NCI-H1694 (cell line): Measurements from ENCODE around the gene SRI.

Experiments used
- DNase-seq: peaks from one replicate; lab custom pipeline; 2025; lab: John Stamatoyannopoulos, UW

The SRI gene

DNA sequence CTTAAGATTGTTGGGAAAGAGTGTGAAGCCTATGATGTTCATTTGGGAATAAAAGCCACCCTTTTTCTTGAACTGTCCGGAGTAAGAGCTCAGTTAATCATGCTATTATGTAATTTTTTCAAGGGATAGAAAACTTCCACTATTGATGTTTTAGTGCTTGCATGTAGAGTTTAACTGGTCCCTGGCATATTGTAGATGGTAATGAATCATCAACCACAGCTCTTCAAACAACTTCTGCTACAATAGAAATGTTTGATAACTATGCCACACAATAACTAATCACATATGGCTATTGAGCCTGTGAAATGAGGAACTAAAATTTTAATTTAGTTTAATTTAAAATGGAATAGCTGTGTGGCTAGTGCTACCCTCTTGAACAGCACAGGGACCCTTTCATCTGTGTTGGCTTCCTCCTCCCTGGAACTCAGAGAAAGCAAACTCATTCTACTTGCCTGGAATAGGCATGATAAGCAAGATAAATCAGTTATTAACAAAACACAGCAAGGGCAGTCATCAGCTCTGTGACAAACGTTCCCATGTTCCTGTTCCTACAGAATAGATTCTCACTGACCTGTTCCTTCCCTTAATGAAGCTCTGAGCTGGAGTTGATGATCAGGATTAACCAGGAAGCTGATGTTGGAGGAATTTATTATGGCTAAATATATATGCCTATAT, 4.9 kb upstream of the SRI start:
- no peak for DNase-seq

DNA sequence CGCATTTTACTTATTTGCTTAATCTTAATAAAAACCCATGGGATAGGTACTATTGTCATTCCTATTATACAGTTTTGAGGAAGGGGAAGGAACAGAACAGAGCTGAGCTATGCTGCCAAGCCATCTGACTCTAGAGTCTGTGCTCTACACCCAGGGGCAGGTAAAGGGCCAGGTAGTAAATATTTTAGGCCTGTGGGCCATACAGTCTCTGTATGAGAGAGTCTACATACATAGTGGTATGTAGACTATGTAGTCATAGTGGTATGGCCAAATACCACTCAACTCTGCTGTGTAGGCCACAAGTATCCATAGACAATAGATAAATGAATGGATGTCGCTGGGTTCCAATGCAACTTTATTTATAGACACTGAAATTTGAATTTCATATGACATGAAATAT, 3.4 kb upstream of the SRI start:
- no peak for DNase-seq

DNA sequence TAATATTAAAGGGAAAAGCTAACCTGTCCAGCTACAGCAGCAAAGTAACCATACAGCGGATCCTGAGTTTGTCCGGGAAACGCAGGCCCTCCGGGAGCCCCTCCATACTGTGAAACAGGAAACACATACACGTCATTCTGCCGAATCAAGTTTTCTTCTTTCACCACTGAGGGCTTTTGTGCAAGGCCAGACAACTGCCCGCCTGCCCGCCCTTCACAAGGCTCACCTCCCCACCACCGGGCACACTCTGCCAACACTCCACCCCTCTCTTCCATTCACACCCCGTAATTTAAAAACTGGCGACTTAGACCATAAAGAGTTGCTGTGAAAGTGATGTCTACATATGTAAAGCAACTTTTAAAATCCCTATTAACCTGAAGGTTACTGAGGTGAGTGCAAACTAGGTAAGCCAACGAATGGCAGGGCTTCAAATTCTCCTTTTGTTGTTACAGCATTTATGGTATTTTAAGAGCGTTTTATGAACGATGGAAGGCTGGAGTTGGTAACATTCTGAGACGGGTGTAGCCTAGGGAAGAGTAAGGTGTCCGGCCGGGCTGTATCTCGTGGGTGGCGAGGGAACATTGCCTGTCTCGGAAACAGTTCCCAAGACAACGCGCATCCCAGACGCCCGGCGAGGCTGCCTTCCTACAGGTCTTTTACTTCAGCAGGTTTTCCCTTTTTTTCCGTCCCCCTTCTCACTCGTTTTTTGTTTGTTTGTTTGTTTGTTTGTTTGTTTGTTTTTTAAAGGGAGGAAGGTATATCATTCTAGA, 817 bp downstream of the SRI start:
- DNase-seq = no peak

DNA sequence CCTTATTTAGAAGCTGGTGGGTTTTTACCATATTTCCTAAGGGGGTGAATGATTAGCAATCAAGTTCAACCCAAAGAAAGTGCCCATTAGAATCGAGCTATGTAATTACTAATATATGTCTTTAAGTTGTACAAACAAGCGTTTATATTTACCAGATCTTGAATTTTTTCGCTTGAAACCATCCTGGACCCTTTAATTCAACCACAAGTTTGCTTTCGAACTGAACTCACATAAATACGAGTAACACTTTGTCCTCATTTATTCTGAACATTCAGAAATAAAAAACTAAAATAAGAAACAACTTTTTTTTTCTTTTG, 1.5 kb downstream of the SRI start:
- DNase-seq = no peak

DNA sequence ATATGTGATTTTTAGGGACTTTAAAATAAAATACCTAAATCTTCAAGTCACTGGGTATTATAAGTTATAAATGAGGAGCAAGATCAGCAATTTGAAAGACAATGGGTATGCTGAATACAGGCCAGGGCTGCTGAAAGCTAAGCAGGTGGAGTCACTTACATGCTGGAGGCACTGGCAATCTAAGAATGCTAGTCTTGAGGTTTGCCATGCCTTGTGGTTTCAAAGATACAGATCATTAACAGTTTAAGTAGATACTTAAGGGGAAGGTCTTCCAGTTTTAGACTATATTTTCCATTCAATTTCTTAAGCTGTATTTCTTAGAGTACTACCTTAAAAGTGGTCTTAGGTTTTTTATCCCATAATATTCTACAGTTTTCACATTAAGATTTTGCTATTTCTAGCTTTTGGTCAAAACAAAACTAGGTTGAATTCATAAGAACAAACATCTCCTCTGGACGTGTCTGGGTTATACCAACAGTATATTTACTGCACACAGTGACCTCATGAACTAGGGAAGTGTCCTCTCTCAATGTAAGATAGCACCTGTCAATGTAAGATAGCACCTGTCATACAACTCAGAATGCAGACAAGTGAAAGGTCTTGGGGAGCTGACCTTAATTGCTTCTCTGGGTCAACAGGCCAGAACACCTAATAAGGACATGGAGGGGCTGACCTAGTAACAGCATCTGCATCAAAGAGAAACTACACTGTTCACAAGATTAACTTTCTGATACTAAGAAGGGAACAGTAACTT, 2.0 kb downstream of the SRI start:
- no peak for DNase-seq

DNA sequence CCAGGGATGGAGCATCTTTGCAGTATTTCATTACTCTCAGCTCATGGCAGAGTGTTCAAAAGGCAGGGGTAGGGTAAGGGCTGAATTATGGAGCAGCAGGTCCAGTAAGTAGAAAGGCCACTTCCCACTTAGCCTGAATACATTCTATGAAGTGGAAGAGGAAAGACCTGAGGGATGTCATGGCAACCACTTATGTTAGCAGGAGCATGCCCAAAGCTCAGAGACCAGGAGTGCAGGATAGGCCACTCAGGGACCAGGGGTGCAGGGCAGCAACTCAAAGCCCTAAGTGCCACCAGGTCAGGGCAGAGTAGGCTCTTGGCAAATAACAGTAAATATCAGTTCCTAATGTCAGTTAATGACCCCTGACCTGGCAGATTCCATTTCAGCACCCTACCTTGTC, 3.6 kb downstream of the SRI start:
- DNase-seq = no peak

DNA sequence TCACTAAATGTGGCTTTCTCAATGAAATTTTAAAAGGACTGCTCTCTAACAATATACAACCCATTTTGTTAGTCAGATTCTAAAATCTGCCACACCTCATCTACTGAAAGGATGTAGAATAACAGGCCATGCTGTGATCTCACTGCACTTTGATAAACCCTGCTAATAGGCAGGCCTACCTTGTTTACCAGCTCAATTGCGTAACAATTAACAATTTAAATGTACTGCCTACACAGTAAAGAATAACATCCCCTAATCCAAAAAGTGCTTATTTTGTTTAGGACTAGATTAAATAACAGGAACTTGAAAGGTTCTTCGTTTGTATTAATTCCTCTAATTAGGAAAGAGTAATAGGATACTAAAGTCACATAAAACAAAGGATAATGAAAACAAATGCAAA, 4.5 kb downstream of the SRI start:
- no peak for DNase-seq

DNA sequence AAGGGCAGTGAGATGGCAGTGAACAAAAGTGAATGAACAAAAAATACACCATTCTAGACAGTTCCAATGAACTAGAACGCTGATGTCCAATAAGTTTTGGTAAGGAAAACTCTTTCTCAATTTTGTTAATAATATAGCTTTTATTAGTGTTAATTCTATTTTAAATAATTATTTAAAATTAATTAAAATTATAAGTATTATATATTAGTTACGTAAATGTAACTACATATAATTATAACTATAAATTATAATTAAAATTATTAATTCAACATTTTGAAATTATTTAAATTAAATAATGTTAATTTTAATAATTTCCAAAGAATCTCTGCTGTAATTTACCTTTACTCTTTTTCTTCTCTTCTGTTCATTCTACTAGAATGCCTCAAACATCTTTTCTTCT, 5.4 kb downstream of the SRI start:
- no peak for DNase-seq

DNA sequence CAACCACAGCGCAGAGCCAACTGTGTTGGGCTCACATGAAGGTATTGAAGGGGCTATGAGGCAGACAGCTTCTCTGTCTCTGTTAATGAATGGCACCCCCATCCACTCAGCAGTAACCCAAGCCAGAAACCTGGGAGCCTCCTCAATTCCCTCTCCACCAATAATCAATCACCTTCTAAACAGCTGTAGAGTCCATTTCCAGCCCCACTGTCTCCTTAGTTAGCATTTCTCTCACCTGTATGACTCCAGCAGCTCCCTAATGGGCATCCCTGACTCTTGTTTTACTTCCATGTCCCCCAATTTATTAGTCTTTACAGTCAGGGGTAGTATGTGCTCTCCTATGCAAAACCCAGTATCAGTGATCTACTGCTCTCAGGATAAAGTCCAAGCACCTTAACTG, 6.9 kb downstream of the SRI start:
- DNase-seq = no peak

DNA sequence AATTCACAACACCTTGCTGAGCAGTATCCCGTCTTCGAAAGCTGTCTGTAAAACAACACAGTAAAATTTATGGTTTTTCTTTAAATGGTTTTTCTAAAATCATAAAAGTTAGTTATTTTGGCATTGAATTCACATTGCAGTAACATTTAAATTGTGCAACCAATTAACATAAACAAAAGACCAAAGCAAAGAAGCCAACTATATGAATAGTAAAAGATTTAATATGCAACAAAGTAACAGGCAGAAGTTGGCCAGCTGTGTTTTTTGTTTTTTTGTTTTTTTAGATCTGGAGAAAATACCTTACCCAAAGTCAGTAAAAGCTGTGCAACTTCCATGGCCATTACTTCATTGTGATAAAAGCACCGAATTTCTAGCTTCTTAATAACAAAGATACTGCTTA, 11.3 kb downstream of the SRI start:
- DNase-seq = no peak

DNA sequence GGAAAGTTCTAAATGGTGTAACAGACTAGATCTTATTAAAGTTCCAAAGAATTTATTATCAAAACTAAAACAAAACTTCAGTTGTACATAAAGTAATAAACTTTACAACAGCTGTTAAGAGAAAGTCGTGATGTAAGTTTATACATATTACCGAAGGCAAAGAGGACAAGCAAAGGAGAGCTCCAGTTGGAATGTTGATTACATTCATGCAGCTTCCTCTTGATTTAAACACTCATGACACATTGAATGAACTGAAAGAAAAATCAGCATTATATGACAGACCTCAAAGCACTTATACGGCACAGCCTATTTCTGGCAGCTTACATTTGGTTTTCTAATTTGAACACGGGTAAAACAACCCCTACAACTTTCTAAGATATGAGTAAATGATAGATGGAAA, 13.6 kb downstream of the SRI start:
- DNase-seq = no peak

DNA sequence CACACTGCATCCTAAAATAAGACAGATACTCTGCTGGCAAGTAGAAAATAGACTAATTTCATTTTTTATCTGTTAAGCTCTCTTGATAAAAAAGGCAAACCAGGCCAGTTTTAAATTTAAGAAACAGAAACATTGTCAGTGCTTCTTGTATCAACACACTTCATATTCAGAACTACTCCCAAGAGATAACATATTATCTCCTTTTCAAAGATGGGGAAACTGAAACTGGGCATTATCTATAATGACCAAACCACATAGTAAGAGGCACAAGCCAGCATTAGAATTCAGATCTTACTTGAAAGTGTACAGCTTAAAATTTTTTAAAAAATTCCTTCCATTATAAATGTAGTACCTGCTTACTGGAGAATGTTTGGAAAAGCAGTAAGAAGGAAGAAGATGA, 14.7 kb downstream of the SRI start:
- no peak for DNase-seq

DNA sequence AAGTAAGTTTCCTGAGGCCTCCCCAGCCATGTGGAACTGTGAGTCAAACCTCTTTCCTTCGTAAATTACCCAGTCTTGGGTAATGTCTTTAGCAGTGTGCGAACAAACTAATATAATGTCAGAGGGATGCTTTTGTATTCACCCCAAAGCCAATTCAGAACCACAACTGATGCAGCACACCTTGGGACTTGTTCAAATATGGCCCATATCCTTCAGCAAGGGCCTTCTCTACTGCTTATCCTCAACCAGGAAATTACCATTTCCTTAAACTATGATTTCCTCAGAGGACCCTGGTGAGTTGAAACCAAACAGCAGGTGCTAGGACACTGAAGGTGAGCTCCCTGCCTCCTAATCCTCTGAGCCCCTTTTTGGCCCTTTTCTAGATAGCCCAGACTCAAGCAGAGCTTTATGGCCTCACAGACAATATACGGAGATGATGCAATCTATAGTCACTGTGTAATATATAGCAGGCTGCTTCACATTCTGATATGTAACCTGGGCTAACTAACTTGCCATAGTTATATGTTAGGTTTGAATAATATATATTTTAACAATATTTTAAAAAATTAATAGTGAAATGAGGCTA, 15.2 kb downstream of the SRI start:
- no peak for DNase-seq

DNA sequence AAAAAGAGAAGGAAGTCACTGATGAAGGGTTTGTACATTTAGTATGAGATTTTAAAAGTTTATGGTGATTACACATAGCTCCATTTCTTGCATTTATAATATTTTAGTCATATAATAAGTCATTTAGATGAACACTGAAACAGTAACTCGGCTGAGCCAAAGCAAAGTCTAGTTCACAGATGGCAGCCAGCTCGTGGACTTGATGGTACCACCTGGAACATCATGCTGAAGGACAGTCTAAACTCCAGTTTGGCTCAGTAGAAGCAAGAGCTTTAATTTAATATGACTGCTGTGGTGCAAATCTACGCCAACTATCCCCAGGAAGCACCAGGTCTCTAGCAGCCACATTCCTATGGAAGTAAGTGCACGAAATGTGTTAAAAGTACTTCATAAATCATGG, 16.4 kb downstream of the SRI start:
- peak; percentile 10 for DNase-seq

DNA sequence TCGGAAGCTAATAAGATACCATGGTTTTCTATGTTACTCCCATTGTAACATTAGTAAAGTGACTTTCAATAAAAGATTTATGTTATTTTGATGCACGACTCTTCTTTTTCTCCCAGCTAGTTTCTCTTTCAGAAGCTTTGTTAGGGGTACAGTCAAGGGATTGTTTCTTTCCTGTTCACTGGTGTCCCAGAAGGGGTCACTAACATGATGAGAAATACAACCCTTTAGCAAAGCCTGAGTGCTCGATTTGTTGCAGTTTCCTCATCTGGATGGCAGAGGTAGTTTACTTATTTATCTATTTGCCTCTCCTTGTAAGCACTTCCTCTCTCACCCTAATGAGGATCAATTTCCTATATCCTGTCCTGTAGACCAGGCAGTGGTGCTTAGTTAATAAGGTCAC, 17.0 kb downstream of the SRI start:
- DNase-seq = no peak

DNA sequence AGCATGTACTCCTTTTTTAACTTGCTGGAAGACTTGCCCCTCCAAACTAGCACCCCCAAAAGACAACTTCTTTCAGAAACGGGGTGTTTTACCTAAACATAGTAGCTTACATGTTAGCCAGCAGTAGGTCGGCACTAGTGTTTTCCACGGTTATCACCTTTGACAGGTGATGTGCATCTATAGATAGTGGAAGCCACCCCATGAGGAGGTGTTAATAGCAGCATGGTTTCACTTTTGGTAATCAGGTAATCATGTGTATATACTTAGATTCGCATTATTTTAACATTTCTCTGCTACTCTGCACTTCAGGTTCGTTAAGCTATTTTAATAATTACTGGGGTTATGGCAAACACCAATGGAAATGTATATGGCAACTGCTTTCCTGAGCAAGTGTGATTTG, 17.6 kb downstream of the SRI start:
- no peak for DNase-seq

DNA sequence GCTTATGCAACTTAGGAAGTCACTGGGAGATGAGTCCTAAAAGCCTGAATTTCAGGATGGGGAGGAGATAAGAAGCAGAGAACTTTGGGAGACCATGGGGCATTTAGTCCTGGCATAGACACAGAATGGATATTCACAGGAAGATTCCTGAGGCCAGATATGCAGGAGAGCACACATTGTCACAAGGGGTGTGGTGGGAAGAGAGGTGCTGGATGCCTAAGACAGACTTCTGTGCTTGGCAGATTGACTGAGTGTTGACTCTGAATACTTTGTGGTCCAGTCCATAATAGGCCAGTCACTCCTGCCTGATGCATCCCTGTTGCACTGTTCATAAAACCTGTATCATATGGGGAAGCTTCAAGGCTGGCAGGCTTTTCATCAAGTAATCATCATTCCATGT, 18.5 kb downstream of the SRI start:
- DNase-seq = no peak

DNA sequence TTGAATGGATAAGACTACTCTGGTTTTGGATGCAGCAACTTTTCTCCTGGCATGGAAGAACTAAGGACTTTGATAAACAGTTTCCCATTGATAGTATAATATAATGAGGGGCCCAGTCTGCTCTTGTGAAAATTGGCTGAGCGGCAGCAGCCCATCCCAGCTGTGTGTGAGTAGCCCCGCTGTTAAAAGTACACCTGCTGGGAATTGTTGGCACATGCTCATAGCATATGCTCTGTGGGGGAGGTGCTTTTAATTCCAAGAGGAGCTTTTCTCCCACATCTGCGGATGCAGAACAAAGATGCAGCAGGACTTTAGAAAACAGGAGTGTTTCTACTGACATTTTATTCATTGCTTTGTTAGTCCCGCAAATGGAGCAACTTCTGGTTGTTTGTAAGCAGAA, 19.0 kb downstream of the SRI start:
- DNase-seq = peak; percentile 87

DNA sequence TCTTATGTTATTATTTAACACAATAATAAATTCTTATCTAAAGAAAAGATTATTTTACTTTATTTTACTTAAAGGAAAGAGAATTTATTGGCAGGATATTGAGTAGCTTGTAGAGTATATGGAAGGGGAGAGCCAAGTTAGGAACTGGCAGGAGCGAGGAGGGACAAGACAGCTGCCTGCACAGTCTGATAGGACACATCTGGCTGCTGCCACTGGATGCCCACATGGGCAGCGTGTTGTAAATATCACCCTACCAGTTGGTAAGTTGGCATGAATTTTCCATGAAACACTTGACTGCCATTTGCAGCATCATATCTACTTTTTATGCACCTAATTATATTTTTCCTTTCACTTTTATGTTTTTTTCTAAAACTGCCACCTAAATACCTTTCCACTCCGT, 19.6 kb downstream of the SRI start:
- peak; percentile 4 for DNase-seq

DNA sequence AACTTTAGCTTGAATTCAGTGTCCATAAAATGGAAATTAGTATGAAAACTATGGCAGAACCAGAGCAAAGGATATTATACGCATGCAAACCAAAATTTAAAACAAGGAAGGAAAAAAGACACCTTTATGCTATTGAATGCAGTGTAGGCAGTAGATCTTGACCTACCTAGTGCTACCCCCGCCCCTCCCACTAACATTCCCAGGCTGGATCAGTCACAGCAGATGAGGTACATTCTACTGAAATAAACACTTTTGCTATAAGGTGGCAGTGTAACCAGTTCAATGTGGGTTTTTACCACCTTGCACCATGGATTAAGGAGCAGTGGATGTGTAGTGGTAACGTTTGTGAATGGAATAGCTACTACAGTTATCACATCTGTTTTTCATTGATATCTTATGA, 27.9 kb downstream of the SRI start:
- DNase-seq = no peak

DNA sequence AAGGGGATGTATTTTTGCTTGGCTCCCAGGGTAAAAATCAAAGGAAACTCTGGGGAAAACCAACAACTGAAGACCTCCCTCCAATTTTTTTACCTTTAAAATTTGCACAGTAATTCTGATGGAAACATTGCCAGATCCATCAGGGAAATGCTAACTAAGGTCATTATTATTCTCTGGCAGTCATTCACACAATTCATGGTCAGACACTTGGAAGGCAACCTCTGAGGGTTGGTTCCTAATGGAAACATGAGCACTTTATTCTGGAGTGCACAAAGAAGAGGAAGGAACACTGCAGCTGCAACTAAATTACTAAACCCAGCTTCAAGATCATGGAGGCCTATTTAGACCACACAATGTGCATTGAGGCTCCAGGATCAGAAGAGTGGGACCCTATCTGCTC, 34.2 kb downstream of the SRI start:
- no peak for DNase-seq

DNA sequence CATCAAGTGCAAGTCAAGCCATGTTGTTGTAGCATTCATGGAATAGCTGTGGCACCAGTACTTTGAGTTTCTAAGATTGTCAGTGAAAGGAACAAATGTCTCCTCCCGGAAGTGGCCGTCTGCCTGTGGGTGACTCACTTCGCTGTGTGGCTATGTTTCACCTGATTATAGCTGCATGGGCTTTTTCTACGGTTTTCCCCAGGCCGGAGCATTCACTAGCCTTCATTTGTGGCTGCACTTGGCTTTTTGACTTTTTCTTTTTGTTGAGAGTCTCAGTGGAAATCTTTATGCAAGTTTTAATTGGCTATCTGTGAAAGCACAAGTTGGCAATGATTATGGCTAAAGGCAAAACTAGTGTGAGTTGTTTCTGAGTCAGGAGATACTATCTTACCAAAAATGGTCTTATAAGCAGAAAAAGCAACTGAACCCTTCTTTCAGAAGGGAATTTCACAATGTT, 35.0 kb downstream of the SRI start:
- no peak for DNase-seq

DNA sequence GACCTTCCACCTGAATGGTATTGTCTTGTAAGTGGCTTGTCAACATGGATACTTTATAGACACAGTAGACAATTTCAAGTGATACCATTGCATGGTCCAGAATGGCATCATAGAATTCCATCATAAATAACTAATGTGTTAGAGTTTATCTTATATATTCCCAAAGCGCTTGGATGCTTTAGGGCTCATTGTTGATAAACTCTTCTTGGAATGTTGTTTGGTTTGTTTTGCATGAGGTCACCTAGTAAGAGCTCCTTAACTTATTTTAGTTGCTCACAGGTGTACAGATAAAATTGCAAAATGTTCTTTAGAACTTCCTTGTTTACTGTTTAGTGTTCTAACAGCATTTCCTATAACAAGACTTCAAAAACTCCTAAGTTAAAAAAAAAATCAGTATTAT, 36.8 kb downstream of the SRI start:
- DNase-seq = no peak
